Measurements from ENCODE around the gene CD84.

CD84 gene

GRCh38 chr1:160608514-160608913, 29.2 kb upstream of the CD84 start:
- Histone ChIP-seq H3K4ac (ENCODE audit: low read depth in 1 of 2, low read length in 2 of 2) (no peak overlapping the region), H4K8ac (ENCODE audit: low read length) (no peak overlapping the region), H3K23ac (ENCODE audit: low read length in 2 of 2) (no peak overlapping the region), H3K18ac (ENCODE audit: low read depth in 1 of 2, low read length in 2 of 2) (no peak overlapping the region), H2BK12ac (ENCODE audit: low read length in 2 of 2) (no peak overlapping the region), H3K27ac (ENCODE audit: low read length, poor library complexity, severe bottlenecking) (no peak overlapping the region), H3K9ac (ENCODE audit: low read length) (no peak overlapping the region), H3K27me3 (ENCODE audit: control insufficient read depth in 1 of 2, insufficient read depth in 1 of 2, low read length in 2 of 2) (peaks cover 37 to 49% of the 10 kb centered on the region in 2 experiments), H2BK120ac (ENCODE audit: low read depth, low read length) (no peak overlapping the region), H2AFZ (ENCODE audit: low read depth, low read length) (no peak overlapping the region), H3K14ac (ENCODE audit: low read length in 2 of 2) (no peak overlapping the region), H2AK5ac (ENCODE audit: low read length, severe bottlenecking) (no peak overlapping the region), H2BK5ac (ENCODE audit: low read depth, low read length, poor library complexity, severe bottlenecking) (no peak overlapping the region), H3K36me3 (ENCODE audit: control insufficient read depth in 1 of 2, insufficient read depth in 2 of 2, low read depth in 1 of 2, low read length in 2 of 2) (no peaks in the 10 kb centered on the region), H3K4me2 (ENCODE audit: low read length, poor library complexity, severe bottlenecking) (no peak overlapping the region), H4K91ac (ENCODE audit: low read length) (peak overlapping the region; percentile 28), H3K4me3 (ENCODE audit: insufficient read depth in 1 of 2, low read depth in 1 of 2, low read length in 2 of 2) (no peak overlapping the region), H2BK15ac (ENCODE audit: low read depth, poor library complexity, severe bottlenecking) (no peak overlapping the region), H3K4me1 (ENCODE audit: control insufficient read depth, insufficient read depth, low read depth, low read length) (peaks cover 4% of the 10 kb centered on the region), H3K79me1 (replicated peaks; ENCODE audit: low read length, poor library complexity, severe bottlenecking) (no peaks in the 10 kb centered on the region), H3K9me3 (ENCODE audit: control insufficient read depth, low read length) (no peaks in the 10 kb centered on the region)
- 10% methylated on average over 1 of the region's 2 CpGs for WGBS
- no peak for DNase-seq

DNA sequence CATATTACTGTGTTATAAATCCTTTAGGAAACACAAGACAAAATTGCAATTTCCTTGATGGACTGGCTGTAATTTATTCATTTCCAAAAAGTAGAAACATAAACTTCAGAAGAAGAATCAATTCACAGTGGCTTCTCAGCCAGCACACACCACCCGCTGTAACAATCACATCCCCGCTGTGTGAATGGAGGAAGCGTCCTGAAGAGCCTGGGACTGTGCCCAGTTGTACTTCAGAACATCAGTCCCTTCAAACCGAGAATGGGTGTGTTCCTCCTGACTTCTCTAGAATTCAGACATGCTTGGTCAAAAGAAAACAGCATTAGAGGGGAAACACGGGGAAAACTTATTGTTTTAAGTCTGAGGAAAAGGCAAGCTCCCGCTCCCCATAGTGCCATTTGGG, 28.8 kb upstream of the CD84 start:
- H3K18ac ChIP-seq (ENCODE audit: low read depth in 1 of 2, low read length in 2 of 2) = no peak overlapping the region

DNA sequence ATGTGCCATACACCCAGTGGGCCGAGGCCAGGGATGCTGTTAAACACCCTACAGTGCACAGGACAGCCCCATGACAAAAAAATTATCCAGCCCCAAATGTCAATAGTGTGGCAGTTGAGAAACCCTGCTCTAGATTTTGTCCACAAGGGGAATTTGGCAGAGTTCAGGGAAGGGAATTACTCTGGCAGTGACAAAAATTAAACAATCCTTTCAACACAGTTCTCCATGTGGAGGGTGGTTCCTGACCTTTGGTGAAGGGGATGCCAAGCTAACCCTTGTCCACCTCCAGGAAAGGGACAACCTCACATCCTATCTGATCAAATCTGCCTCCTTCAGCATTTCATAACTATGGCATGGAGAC, 28.4 kb upstream of the CD84 start:
- no peak overlapping the region for H4K8ac ChIP-seq (ENCODE audit: low read length)

More for the DNA sequence above, 28.8 kb upstream of the CD84 start:
- DNase-seq = no peak
- H2AFZ ChIP-seq (ENCODE audit: low read depth, low read length) = no peak overlapping the region
- H2BK12ac ChIP-seq (ENCODE audit: low read length in 2 of 2) = no peak overlapping the region
- no peak overlapping the region for H2BK120ac ChIP-seq (ENCODE audit: low read depth, low read length)
- H3K27ac ChIP-seq (ENCODE audit: low read length, poor library complexity, severe bottlenecking) = no peak overlapping the region
- H3K23ac ChIP-seq (ENCODE audit: low read length in 2 of 2) = no peak overlapping the region
- 74% methylated on average over 6 of the region's 6 CpGs for WGBS
- H3K4me1 ChIP-seq (ENCODE audit: control insufficient read depth, insufficient read depth, low read depth, low read length) = peaks cover 4% of the 10 kb centered on the region
- no peak overlapping the region for H2BK15ac ChIP-seq (ENCODE audit: low read depth, poor library complexity, severe bottlenecking)
- H3K14ac ChIP-seq (ENCODE audit: low read length in 2 of 2) = no peak overlapping the region
- H3K9me3 ChIP-seq (ENCODE audit: control insufficient read depth, low read length) = no peaks in the 10 kb centered on the region
- H2AK5ac ChIP-seq (ENCODE audit: low read length, severe bottlenecking) = no peak overlapping the region
- no peak overlapping the region for H4K8ac ChIP-seq (ENCODE audit: low read length)
- H3K4ac ChIP-seq (ENCODE audit: low read depth in 1 of 2, low read length in 2 of 2) = no peak overlapping the region
- H3K79me1 ChIP-seq (replicated peaks; ENCODE audit: low read length, poor library complexity, severe bottlenecking) = no peaks in the 10 kb centered on the region
- no peak overlapping the region for H3K4me3 ChIP-seq (ENCODE audit: insufficient read depth in 1 of 2, low read depth in 1 of 2, low read length in 2 of 2)
- H2BK5ac ChIP-seq (ENCODE audit: low read depth, low read length, poor library complexity, severe bottlenecking) = no peak overlapping the region
- H4K91ac ChIP-seq (ENCODE audit: low read length) = no peak overlapping the region
- H3K27me3 ChIP-seq (ENCODE audit: control insufficient read depth in 1 of 2, insufficient read depth in 1 of 2, low read length in 2 of 2) = peaks cover 36 to 49% of the 10 kb centered on the region in 2 experiments
- no peak overlapping the region for H3K4me2 ChIP-seq (ENCODE audit: low read length, poor library complexity, severe bottlenecking)
- no peaks in the 10 kb centered on the region for H3K36me3 ChIP-seq (ENCODE audit: control insufficient read depth in 1 of 2, insufficient read depth in 2 of 2, low read depth in 1 of 2, low read length in 2 of 2)
- no peak overlapping the region for H3K9ac ChIP-seq (ENCODE audit: low read length)

DNA sequence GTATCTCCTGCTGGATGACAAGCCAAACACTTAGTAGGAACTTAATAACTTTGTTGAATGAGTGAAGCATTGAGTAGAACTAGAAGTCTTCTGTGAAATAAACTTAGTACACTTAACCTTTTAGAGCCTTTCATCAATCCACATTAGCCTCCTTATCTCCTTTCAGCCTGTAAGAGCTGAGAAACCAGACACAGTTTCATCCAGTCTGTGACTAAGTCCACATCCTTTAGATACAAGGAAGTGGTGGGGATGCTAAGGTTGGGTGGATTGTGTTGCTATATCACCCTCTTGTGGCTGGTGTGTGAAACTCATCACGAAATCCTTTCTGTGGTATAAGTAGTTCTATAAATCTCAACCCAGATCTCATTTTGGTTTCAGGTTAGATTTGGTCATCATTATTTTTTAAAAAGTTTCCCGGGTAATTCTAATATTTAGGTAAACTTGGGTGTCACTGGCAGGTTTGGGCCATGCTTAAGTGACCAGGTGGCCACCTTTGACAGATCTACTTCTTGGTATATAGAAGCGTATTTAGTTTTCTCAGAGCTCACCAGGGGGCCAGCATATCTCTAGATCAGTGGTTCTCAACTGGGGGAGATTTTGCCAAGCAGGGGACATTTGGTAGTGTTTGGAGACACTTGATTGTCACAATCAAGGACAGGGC, 27.8 kb upstream of the CD84 start:
- WGBS = 48% methylated on average over 2 of the region's 3 CpGs
- no peak overlapping the region for H2BK5ac ChIP-seq (ENCODE audit: low read depth, low read length, poor library complexity, severe bottlenecking)
- no peak overlapping the region for H4K91ac ChIP-seq (ENCODE audit: low read length)
- H2BK120ac ChIP-seq (ENCODE audit: low read depth, low read length) = no peak overlapping the region
- H3K36me3 ChIP-seq (ENCODE audit: control insufficient read depth in 1 of 2, insufficient read depth in 2 of 2, low read depth in 1 of 2, low read length in 2 of 2) = no peaks in the 10 kb centered on the region
- H2AK5ac ChIP-seq (ENCODE audit: low read length, severe bottlenecking) = no peak overlapping the region
- no peak overlapping the region for H2BK15ac ChIP-seq (ENCODE audit: low read depth, poor library complexity, severe bottlenecking)
- DNase-seq = peak; percentile 84
- H2AFZ ChIP-seq (ENCODE audit: low read depth, low read length) = no peak overlapping the region
- no peak overlapping the region for H3K9ac ChIP-seq (ENCODE audit: low read length)
- H4K8ac ChIP-seq (ENCODE audit: low read length) = no peak overlapping the region
- H3K9me3 ChIP-seq (ENCODE audit: control insufficient read depth, low read length) = no peaks in the 10 kb centered on the region
- no peak overlapping the region for H3K14ac ChIP-seq (ENCODE audit: low read length in 2 of 2)
- peaks cover 4% of the 10 kb centered on the region for H3K4me1 ChIP-seq (ENCODE audit: control insufficient read depth, insufficient read depth, low read depth, low read length)
- no peak overlapping the region for H2BK12ac ChIP-seq (ENCODE audit: low read length in 2 of 2)
- no peak overlapping the region for H3K27ac ChIP-seq (ENCODE audit: low read length, poor library complexity, severe bottlenecking)
- no peak overlapping the region for H3K4me2 ChIP-seq (ENCODE audit: low read length, poor library complexity, severe bottlenecking)
- H3K4me3 ChIP-seq (ENCODE audit: insufficient read depth in 1 of 2, low read depth in 1 of 2, low read length in 2 of 2) = no peak overlapping the region
- H3K79me1 ChIP-seq (replicated peaks; ENCODE audit: low read length, poor library complexity, severe bottlenecking) = no peaks in the 10 kb centered on the region
- peaks cover 28 to 41% of the 10 kb centered on the region in 2 experiments for H3K27me3 ChIP-seq (ENCODE audit: control insufficient read depth in 1 of 2, insufficient read depth in 1 of 2, low read length in 2 of 2)
- H3K23ac ChIP-seq (ENCODE audit: low read length in 2 of 2) = no peak overlapping the region
- H3K4ac ChIP-seq (ENCODE audit: low read depth in 1 of 2, low read length in 2 of 2) = no peak overlapping the region
- H3K18ac ChIP-seq (ENCODE audit: low read depth in 1 of 2, low read length in 2 of 2) = no peak overlapping the region

More for the DNA sequence above, 28.4 kb upstream of the CD84 start:
- no peak overlapping the region for H3K9ac ChIP-seq (ENCODE audit: low read length)
- no peak overlapping the region for H2BK15ac ChIP-seq (ENCODE audit: low read depth, poor library complexity, severe bottlenecking)
- no CpG with 5 or more reads among the region's 1 CpG for WGBS
- H4K91ac ChIP-seq (ENCODE audit: low read length) = no peak overlapping the region
- DNase-seq = no peak
- no peak overlapping the region for H3K4me3 ChIP-seq (ENCODE audit: insufficient read depth in 1 of 2, low read depth in 1 of 2, low read length in 2 of 2)
- no peak overlapping the region for H2AFZ ChIP-seq (ENCODE audit: low read depth, low read length)
- no peak overlapping the region for H2BK12ac ChIP-seq (ENCODE audit: low read length in 2 of 2)
- H3K4me2 ChIP-seq (ENCODE audit: low read length, poor library complexity, severe bottlenecking) = no peak overlapping the region
- H3K14ac ChIP-seq (ENCODE audit: low read length in 2 of 2) = no peak overlapping the region
- H3K36me3 ChIP-seq (ENCODE audit: control insufficient read depth in 1 of 2, insufficient read depth in 2 of 2, low read depth in 1 of 2, low read length in 2 of 2) = no peaks in the 10 kb centered on the region
- peaks cover 4% of the 10 kb centered on the region for H3K4me1 ChIP-seq (ENCODE audit: control insufficient read depth, insufficient read depth, low read depth, low read length)
- H3K9me3 ChIP-seq (ENCODE audit: control insufficient read depth, low read length) = no peaks in the 10 kb centered on the region
- H3K27me3 ChIP-seq (ENCODE audit: control insufficient read depth in 1 of 2, insufficient read depth in 1 of 2, low read length in 2 of 2) = peaks cover 32 to 45% of the 10 kb centered on the region in 2 experiments
- H3K23ac ChIP-seq (ENCODE audit: low read length in 2 of 2) = no peak overlapping the region
- no peak overlapping the region for H3K4ac ChIP-seq (ENCODE audit: low read depth in 1 of 2, low read length in 2 of 2)
- no peak overlapping the region for H2BK120ac ChIP-seq (ENCODE audit: low read depth, low read length)
- no peak overlapping the region for H3K27ac ChIP-seq (ENCODE audit: low read length, poor library complexity, severe bottlenecking)
- no peak overlapping the region for H3K18ac ChIP-seq (ENCODE audit: low read depth in 1 of 2, low read length in 2 of 2)
- H2BK5ac ChIP-seq (ENCODE audit: low read depth, low read length, poor library complexity, severe bottlenecking) = no peak overlapping the region
- no peaks in the 10 kb centered on the region for H3K79me1 ChIP-seq (replicated peaks; ENCODE audit: low read length, poor library complexity, severe bottlenecking)
- H2AK5ac ChIP-seq (ENCODE audit: low read length, severe bottlenecking) = no peak overlapping the region
